HS-27A (cell line): ENCODE results near the gene SRCAP.

Experiments
- DNase-seq: peaks from one replicate; pipeline ENCODE4 v3.0.0-alpha.2; 2012; ENCODE audit warnings: low read depth, missing footprints

Gene SRCAP

DNA sequence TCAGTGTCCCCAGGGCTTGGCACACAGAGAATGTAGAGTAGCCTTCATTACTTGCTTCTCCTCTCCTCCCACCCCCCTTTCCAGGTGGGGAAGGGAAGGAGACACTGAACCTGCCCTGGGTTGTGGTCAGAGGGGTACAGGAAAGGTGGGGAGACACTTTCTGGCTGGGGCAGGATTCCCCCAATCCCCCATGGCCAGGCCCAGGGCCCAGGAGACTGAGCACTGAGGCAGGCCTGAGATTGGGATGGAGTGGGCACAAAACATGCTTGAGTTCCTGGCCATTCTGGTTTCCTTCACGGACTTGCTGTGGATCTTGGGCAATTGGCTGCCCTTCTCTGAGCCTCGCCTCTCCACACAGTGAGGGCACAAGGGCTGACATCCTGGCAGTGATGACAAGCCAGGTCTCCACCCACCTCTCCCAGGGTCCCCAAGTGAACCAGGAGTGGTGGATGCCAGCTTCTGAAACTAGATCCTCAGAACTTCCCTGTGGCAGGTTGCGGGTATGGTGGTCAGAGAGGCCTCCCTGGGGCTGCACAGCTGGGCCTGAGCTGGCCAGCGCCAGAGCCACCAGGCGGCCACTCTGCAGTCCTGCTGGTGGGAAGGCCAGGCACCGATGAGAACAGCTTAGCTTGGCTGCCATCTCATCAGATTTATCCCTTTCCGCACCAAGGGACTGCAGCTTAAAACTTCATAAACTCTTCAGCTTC, 78.8 kb downstream of the SRCAP start:
- DNase-seq: no peak

DNA sequence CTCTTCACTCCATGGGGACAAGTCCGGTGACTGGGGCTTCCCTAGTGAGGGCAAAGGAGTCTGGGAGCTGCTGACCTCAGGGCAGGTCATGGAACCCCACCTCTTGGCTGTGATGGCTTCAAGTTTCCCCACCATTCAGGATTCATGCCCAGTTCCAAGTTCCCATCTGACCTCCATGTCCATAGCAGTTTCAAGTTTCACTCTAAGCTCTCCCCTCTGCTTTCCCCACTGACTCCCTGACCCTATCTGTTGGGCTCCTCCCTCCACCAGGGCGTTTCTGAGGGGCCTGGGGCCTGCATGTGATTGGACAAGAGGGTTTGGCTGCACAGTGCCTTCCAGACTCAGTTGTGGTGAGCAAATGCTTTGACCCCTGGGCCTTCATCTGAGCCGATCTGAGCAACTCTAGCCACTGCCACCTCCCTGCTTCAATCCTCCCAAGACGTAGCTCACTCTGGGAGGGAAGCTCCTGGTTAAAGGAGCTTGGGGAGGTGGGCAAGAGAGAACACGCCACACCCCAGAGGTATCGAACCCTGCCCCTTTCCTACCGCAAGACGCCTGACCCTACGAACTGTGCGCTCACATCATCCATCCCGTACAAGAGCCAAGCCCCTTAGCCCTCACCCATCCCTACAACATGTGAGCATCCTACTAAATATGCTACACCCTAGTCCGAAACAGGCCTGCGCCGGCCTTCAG, 79.7 kb downstream of the SRCAP start:
- no peak for DNase-seq

DNA sequence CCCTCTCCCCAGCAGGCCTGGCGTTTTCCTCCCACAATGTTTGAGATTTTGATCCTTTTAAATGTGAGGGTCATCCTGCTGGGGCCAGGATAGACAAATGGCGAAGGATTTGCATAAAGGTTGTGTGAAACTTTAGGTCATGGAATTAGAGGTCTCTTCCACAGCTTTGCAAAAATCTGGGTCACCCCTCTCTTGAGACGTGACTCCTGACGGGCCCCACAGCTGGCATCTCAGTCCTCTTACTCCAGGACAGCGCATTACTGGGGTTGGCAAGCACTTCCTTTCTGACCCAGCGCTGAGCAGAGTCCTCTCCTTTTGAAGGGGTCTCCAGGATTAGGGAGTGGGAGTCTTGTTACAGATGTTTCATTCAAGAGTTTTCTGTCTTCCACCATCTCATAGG, 80.6 kb downstream of the SRCAP start:
- DNase-seq: no peak

DNA sequence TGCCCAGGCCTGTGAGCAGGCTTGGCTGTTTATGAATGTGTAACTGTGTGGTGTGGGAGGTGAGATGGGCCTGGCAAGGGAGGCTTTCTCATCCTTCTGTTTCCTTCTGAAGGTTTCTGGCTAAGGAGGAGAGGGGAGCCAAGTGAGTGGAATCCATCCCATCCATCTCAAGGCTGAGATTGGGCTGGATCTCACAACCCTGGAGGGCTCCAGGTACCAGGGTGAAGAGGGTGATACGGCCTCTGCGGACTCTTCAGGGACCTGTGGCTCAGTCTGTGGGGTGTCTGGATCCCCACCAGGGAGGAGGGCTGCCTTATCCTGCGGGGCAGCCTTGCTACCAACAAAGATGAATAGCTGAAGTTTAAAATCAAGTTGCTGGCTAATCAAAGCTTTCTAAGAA, 81.0 kb downstream of the SRCAP start:
- no peak for DNase-seq

DNA sequence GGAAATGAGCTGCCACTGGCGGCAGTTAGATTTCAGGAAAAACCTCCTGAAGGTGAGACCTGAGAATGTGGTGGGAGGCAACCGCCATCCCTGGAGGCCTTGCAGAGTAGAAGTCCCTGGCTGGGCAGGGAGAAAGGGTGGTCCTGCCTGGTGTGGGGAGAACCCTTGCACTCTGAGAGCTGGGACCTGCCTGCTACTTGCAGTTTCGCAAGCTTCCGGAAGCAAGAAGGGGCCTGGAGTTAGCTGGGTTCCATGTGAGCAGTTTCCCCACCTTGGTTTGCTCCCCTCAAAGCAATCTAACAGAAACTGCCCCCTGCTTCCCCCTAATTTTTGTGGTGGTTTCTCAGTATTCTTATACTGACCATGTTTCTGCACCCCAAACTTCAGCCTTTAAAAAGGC, 81.6 kb downstream of the SRCAP start:
- DNase-seq: no peak

DNA sequence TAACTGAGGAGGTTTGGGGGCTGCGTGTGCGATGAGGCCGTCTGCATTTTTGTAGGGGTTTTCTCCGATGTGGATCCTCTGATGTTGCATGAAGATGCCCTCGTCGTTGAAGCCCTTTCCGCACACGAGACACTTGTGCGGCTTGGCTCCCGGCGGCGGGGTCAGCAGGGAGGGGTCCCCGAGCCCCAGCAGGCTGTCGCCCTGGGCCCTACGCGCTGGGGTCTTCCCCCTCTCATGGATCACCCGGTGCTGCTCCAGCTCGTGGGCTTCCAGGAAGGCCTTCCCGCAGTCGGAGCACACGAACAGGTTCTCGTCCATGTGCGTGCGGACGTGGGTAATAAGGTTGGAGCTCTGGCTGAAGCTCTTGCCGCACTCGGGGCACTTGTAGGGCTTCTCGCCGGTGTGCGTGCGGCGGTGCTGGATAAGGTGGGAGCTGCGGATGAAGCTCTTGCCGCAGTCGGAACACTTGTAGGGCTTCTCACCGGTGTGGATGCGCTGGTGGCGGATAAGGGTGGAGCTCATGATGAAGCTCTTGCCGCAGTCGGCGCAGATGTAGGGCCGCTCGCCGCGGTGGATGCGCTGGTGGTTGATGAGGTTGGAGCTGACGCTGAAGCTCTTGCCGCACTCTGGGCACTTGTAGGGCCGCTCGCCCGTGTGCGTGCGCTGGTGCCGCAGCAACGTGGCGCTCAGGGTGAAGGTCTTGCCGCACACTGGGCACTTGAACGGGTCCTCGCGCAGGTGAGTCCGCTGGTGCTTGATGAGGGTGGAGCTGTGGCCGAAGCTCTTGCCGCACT, 83.7 kb downstream of the SRCAP start:
- DNase-seq: no peak

DNA sequence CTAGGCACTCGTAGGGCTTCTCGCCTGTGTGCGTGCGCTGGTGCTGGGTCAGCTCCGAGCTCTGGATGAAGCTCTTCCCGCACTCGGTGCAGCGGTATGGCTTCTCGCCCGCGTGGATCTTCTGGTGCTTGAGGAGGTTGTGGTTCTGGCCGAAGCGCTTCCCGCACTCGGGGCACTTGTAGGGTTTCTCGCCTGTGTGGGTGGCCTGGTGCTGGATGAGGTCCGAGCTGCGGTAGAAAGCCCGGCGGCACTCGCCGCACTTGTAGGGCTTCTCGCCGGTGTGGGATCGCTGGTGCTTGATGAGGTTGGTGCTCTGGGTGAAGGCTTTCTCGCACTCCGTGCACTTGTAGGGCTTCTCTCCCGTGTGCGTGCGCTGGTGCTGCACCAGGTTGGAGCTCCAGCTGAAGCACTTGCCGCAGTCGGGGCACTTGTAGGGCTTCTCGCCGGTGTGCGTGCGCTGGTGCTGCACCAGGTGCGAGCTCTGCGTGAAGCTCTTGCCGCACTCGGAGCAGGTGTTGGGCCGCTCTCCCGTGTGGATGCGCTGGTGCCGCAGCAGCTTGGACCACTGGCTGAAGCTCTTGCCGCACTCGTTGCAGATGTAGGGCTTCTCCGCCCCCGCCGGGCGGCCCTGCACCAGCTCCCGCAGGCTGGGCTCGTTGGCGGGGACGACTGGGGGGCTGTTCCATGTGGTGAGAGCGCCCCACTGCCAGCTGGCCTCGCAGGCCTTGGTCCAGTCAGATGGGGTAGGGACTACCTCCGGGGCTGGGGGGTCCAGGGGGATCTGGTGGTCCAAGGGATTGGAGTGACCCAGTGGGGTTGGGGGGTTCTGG, 84.5 kb downstream of the SRCAP start:
- no peak for DNase-seq

DNA sequence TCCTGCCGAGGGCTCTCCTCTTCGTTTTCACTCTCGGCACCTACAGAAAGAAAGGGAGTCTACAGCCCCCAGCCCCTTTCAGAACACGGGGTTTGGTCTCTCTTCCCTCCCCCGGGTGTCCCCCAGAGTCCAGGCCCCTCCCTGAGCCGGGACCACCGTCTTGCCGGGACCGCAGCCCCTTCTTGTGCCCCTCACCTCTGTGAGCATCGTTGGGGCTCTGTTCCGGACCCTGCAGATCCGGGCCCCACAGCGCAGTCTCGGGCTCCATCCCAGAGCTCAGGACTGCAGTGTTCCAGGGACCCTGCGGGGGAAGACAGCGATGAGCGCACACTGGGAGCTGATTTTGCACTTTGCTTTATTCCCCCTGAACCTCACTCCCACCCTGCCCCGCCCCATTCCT, 85.2 kb downstream of the SRCAP start:
- no peak for DNase-seq

DNA sequence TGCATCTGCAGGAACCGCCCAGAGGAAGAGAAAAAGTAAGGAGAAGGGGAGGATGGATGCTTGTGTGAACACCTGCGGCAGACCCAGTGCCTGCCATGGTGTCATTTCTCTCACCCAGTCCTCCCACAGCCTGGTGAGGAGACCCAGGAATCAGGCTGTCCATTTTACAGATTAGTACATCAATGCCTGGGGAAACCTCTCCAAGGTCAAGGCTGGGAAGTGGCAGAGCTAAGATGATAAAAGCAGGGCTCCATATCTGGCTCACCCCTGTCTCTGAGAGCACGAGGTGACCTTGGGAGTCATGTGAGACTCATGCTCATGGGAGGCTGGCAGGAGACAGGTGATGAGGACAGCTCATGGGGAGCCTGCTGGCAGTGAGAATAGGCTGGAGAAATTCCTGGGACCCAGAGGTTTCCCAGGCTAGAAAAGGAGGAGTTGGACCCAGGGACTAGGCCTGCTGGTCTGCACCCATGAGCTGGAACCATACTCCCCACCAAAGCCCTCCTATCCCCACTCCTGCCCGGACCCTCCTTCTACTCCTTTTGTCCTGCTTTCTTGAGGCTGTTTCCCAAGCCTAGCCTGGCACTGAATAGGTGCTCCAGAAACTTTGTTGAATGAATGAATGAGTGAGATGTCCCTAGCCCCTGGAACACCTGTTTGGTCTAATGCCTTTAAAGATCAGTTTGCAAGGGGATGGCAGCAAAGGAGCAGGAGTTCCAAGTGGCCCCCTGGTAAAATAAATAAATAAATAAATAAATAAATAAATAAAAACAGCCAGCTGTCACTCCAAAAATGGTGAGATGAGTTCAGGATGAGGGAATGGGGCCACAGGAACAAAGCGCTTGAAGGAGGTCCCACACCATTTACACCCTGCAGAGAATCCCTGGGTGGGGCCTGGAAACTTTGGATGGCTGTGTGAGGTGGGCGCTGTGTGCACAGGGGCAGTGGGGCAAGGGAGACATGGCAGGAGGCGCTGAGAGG, 86.4 kb downstream of the SRCAP start:
- no peak for DNase-seq

DNA sequence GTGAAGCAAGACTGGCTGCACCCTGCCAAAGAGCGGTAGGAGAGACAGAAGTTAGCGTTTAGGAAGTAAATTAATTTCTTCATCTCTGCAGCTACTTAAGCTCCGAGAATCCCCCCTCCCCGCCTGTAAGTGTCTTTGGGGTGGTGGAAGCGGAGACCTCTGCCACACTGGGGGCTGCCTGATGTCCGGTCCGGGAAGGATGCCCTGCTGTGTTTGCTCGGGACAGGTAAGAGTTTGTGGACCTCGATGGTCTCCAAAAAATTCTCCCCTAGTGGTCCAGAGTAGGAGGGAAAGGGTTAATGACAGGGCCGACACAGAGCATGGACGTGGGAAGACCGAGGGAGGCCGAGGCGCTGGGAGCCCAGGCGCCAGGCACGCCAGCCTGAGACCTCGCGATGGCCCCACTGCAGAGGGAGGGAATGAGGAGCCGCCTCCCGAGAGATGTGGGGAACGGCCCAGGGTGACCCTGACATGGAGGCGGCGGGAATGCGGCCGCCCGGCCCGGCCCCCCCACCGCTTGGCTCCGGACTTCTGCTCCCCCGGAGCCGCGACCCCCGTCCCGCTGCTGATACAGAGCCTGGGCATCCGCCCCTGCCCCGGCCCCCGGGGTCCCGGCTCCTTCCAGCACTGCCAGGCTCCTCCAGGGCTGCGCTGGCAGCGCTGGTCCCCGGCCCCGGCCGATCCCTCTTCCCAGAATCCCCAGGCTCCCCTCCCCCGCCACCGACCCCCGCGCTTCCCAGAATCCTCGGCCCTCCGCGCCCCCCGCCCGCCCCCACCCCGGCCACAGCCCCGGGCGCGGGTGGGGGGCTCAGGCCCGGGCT, 87.4 kb downstream of the SRCAP start:
- no peak for DNase-seq

DNA sequence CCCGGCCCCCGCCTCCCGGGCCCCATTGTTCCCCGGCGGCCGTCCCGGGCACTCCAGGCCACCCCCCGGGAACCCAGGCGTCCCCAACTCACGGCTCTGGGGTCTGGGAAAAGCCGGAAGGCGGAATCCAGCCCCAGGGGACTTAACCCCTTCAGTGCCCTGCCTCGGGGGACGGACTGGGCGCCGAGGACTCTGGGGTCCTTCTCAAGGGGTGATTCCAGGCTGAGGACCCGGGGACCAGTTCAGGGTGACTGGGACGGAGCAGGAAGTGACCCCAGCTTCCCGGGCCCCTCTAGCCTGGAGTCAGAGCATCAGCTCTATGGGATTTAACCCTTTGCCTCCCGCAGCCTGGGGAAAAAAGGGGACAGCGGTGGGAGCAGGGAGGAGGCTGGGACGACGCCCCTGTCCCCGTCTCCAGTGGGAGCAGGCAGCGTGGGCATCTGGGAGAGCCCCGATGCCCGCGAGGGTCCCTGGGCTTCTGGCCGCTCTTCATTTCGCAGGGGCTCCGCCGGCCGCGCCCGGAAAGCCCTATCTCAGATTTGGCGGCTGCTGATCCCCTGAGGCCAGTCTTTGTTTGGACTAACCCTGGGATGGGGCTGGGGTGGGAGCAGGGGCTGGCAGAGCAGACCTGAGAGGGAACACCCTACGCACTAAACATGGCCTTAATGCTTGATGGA, 88.1 kb downstream of the SRCAP start, which contains the start of gene ZNF629:
Gene ZNF629, minus strand, starts transcription at position 270 of the 677 bp plus-strand sequence. CDS start 2,723 bp downstream, outside the sequence.
- DNase-seq: peak; percentile 35

DNA sequence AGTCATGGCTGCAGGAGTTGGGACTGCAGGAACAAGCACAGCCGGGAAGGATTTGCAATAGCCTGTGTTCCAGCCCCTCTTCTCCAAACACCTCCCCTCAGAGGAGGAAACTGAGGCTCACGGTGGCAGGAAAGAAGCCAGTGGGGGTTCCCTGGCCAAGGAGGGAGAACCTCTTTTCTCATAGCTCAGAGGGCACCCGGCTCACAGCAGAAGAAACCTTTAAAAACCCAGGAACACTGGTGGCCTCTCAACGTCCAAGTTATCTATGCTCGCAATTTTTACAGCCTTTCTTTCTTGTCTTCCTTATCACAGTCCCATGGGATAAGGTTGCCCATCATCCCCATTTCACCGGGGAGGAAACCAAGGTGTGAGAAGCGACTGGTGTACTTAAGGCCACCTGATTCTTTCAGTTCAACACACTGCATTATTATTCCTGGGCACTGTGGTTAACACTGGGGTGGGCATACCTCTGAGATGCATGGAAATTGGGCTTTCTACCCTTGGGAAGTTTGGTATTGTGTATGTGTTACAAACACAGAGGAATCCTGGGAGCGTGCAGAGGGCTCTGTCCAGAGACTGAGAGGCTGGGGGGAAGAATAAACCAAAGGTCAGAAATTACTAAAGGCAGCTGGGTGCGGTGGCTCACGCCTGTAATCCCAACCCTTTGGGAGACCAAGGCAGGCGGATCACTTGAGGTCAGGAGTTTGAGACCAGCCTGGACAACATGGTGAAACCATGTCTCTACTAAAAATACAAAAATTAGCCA, 88.8 kb downstream of the SRCAP start:
- no peak for DNase-seq
